ENCODE measurements around the gene NOC2L.

- TF ChIP-seq, protein P1, sequence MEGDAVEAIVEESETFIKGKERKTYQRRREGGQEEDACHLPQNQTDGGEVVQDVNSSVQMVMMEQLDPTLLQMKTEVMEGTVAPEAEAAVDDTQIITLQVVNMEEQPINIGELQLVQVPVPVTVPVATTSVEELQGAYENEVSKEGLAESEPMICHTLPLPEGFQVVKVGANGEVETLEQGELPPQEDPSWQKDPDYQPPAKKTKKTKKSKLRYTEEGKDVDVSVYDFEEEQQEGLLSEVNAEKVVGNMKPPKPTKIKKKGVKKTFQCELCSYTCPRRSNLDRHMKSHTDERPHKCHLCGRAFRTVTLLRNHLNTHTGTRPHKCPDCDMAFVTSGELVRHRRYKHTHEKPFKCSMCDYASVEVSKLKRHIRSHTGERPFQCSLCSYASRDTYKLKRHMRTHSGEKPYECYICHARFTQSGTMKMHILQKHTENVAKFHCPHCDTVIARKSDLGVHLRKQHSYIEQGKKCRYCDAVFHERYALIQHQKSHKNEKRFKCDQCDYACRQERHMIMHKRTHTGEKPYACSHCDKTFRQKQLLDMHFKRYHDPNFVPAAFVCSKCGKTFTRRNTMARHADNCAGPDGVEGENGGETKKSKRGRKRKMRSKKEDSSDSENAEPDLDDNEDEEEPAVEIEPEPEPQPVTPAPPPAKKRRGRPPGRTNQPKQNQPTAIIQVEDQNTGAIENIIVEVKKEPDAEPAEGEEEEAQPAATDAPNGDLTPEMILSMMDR (IDR thresholded peaks at IDR 0.05) = no peak
- TF ChIP-seq POLR2A (IDR thresholded peaks at IDR 0.05) (no peak), EP300 (IDR thresholded peaks at IDR 0.05) (no peak)
These were observed 34.1 kb downstream of the NOC2L start for GRCh38 chr1:924656-925560.

All from ovary (tissue), 3 donors.